GM19351 (cell line): ENCODE measurements around the gene OR2D2.
"Not testable (repeated sequence)": the region's sequence is repeated elsewhere in the genome, so short reads cannot be mapped to it uniquely, and the experiment has no call there.

Source experiments
- ATAC-seq: cut with Tn5 transposase; IDR thresholded peaks from one replicate; pipeline ENCODE4 v1.9.1; 2021; ENCODE audit warnings: mild to moderate bottlenecking, moderate library complexity; ENCODE audit not compliant: unreplicated experiment

Gene OR2D2

GRCh38 chr11:6887711-6888110, 4.6 kb downstream of the OR2D2 start:
- not testable (repeated sequence) for ATAC-seq

- no peak for ATAC-seq
Observed at GRCh38 chr11:6882751-6883150, 9.5 kb downstream of the OR2D2 start.

GRCh38 chr11:6876914-6877313, 15.4 kb downstream of the OR2D2 start:
- ATAC-seq, result no peak

DNA sequence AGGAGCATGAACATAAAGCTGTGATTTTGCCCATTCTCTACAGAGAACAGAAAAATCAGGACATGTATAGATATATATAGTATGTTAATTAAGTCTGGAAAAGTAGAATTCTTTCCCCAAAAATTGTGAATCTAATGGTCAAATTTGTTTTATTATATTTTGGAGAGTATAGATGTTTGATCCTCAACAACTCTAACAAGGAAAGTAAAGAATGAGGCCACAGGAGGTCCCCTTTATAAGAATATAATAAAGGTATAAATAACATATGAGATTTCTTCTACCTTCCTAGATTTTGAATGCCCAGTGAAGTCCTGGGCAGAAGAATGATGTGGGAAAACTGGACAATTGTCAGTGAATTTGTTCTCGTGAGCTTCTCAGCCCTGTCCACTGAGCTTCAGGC, 16.0 kb downstream of the OR2D2 start, which contains the start of gene OR10A4:
TSS of gene OR10A4 (plus strand) at position 301 of the 400 bp plus-strand sequence. CDS start at position 324, 23 bp downstream.
- ATAC-seq, result no peak

DNA sequence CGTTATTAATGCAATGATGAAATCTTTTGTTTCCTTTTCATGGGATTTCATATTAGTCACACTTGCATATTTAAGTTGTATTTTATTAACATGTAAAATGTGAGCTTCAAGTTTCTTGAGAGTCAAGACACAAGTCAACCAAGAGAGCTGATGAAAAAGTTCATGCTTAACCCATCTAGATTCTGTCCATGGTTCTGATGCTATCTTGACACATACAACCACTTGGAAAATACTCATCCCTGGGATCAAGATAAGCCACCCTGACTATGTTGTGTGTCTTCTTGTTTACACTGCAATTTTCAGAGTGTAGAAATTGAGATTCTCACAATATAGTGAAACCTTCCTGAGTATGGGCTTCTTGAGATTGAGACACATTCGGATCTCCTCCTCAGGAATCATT, 16.5 kb downstream of the OR2D2 start:
- ATAC-seq, result no peak

GRCh38 chr11:6871278-6871677, 21.0 kb downstream of the OR2D2 start:
- ATAC-seq, result no peak

DNA sequence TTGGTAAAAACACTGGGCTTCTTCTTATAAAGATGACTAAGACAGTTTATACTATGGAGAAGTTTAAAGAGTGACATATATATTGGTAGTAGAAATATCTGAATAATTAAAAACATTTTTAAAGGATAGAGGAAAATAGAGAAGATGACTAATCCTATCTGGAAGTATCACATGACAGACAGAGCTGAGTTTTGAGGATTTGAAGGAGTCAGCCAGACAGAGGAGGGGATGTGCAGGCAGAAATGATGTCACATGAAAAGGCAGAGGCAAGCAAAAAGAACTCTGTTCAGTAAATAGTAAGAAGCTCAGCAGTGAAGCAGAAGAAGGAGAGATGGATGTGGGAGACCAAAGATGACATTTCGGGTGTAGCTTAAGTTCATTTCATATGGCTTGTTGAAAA, 27.9 kb downstream of the OR2D2 start:
- ATAC-seq, result no peak

- ATAC-seq, result no peak
Observed at GRCh38 chr11:6862961-6863360, 29.3 kb downstream of the OR2D2 start, which contains the start of gene OR10A2. OR10A2 (plus strand) TSS chr11:6863057; CDS start chr11:6869755, 6,698 bp downstream.

DNA sequence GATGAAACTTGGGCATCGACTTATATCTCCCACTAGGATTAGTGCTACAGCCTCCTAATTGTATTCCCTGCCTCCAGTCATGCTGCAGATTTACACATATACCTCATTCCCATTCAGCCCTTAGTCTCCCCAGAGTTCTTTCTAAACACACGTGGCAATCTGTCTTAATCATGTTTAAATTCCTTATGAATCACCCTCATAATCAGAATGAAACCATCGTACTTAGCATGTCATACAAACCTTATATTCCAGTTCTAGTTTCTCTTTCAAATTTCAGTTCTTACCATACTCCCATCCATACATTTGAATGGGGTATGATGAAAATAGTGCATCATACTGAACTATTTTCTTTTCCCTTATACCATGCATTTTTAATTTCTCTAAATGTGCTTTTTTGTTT, 35.4 kb downstream of the OR2D2 start:
- peak; percentile 93 for ATAC-seq

- ATAC-seq, result no peak
Observed at GRCh38 chr11:6855971-6856541, 36.2 kb downstream of the OR2D2 start.

DNA sequence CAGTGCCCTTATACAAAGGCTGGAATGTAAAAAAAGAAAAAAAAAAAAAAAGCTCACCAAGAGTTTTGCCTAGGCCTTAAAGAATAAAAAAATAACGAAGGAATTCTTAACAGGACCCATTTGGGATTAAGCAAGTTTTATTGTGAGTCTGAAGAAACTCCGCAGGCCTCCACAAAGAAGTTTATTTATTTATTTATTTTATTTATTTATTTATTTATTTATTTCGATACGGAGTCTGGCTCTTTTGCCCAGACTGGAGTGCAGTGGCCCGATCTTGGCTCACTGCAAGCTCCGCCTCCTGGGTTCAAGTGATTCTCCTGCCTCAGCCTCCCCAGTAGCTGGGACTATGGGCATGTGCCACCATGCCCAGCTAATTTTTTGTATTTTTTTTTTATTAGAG, 37.5 kb downstream of the OR2D2 start:
- not testable (repeated sequence) for ATAC-seq

DNA sequence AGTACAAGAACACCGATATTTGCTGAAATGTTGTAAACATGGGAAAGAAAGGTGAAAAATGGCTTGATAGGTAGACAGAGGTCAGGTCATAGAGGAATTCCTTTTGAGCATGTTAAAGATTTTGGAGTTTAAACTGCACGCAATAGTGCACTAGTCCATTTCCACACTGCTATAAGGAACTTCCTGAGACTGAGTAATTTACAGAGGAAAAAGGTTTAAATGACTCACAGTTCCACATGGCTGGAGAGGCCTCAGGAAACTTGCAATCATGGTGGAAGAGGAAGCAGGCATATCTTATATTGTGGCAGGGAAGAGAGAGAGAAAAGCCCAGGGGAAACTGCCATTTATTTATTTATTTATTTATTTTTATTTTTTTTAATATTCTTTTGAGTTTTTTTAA, 41.8 kb downstream of the OR2D2 start:
- no peak for ATAC-seq

GRCh38 chr11:6845383-6845782, 46.9 kb downstream of the OR2D2 start, which contains the start of gene OR10A5:
OR10A5 (plus strand) TSS chr11:6845683; CDS start chr11:6845683, 0 bp downstream.
- no peak for ATAC-seq

DNA sequence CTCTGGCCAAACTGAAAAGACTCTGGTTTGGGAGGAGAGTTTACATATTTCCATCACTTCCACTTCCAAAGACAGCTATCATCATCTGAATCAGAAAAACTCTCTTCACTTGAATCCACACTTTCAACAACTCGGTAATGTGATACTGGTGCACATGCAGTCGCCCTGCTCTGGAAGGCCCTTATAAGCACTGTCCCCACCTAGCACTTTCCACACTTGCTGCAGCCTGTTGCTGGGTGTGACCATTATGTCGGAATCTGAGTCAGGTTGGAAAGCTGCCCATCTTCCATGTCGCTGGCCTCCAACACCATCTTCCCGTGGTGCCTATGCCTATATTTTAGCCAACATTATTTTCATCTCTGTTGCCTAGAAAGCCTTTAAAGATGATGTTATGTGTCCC, 47.9 kb downstream of the OR2D2 start:
- no peak for ATAC-seq

- no peak for ATAC-seq
Observed at GRCh38 chr11:6843670-6844069, 48.6 kb downstream of the OR2D2 start.

DNA sequence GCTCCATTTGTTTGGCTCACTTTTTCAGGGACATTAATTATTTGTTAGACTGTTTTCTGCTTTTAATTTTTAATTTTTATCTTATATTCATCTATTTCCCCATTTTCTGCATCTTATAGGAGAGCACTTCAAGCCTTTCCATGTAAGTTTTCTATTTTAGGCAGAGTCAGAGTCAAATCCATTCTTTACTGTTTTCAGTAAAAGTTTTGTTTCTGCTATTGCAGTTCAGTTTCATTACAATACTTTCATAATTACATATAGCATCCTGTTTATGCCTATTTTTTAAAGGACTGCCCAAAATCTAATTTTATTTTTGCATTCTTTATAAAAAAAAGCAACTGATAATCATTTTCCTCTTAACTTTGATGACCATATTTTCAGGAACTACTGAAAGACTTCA, 50.6 kb downstream of the OR2D2 start:
- ATAC-seq, result peak; percentile 74
